GM12891 (cell line): ENCODE data around the gene KIF13A.
"Not testable (repeated sequence)": the region's sequence is repeated elsewhere in the genome, so short reads cannot be mapped to it uniquely, and the experiment has no call there.

Experiments used
- DNase-seq: peaks from one replicate; pipeline ENCODE4 v3.0.0; 2011; ENCODE audit warnings: low spot score; ENCODE audit not compliant: insufficient read length
- FAIRE-seq: peaks from 2 replicates; lab custom pipeline; 2011; peaks lifted over from hg19 to GRCh38; lab: Jason Lieb, UNC
- PAX5 ChIP-seq: IDR thresholded peaks from 2 replicates; pipeline ENCODE4 v1.6.1; 2011; ENCODE audit warnings: low read length, moderate library complexity, mild to moderate bottlenecking; ENCODE audit not compliant: insufficient read depth, severe bottlenecking
- POLR2A ChIP-seq: IDR thresholded peaks from 2 replicates; pipeline ENCODE4 v1.6.1; 2011; ENCODE audit warnings: low read depth, low read length, control low read depth
- POLR2AphosphoS5 ChIP-seq: IDR thresholded peaks from 2 replicates; pipeline ENCODE4 v1.6.1; 2011; ENCODE audit warnings: low read depth, low read length, control low read depth
- POU2F2 ChIP-seq: IDR thresholded peaks from 2 replicates; pipeline ENCODE4 v1.6.1; 2011; ENCODE audit warnings: low read depth, mild to moderate bottlenecking, control low read depth, low read length, moderate library complexity
- SPI1 ChIP-seq: IDR thresholded peaks from 2 replicates; pipeline ENCODE4 v1.6.1; 2011; ENCODE audit warnings: low read depth, low read length, control low read depth
- TAF1 ChIP-seq: IDR thresholded peaks from 2 replicates; pipeline ENCODE4 v1.6.1; 2011; ENCODE audit warnings: low read depth, low read length, control low read depth

The KIF13A gene

DNA sequence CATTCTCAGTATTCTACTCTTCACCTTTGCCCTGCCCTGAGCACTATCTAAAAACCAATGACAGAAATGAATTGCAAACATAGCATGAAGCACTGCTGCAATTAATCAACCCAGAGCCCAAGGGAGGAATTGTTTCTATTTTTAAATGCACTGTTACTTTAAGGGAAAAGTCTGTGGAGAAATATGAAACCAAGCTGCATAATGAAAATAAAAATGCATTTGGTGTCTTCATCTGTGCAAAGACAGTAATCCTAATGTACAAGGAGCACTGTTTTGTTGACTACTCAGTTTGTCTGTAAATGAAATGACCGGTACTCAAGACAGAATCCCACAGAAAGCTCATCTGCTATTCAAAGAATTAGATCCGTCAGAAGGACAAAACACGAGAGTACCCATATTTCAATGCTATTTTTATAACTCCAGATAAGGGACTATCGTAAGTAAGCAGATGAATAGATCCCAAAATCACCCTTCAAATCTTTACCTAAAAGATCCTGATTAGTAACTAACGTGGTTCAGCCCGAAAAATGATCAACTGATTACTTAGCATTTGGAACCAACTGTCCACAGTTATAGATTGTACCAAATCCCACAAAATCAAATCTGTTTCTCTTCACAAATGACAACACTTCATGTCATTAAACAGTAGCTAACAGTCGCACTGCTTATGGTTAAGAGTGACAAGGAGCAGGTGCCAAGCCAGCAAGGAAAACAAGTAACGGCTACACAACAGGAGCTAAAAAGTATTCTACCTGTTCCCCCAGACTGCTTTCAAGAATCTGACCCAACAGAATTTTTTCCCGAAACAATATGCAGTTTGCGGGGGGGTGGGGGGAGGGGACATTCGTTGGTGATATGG lies 2.4 kb downstream of the KIF13A start:
- TF ChIP-seq PAX5 (no peak), POLR2AphosphoS5 (no peak), POLR2A (no peak), TAF1 (no peak), SPI1 (no peak), POU2F2 (no peak)
- FAIRE-seq, result no peak
- no peak for DNase-seq

DNA sequence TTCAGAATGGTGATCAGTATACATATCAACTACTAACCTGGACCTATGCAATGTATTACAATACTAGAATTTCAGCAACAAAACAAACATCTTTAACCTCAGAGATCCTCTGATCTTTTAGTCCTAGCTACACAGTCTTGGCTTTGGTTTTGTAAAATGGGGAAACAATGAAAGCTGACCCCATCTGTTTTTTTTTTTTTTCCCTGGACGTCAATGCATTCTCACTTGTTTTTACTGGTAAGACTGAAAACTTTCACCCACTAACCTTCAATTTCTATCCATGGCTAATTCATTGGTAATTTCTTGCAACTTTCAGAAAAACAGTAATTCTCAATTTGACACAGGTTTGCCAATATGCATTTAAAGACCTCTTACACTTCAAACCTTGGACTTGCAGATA lies 3.0 kb downstream of the KIF13A start:
- DNase-seq, result no peak
- no peak for FAIRE-seq
- no peak for TF ChIP-seq TAF1
- no peak for TF ChIP-seq POU2F2
- TF ChIP-seq POLR2AphosphoS5, result no peak
- no peak for TF ChIP-seq PAX5
- TF ChIP-seq POLR2A, result no peak
- TF ChIP-seq SPI1, result no peak

GRCh38 chr6:17983730-17984129 lies 3.7 kb downstream of the KIF13A start:
- no peak for DNase-seq
- TF ChIP-seq POU2F2, result no peak
- FAIRE-seq, result no peak

DNA sequence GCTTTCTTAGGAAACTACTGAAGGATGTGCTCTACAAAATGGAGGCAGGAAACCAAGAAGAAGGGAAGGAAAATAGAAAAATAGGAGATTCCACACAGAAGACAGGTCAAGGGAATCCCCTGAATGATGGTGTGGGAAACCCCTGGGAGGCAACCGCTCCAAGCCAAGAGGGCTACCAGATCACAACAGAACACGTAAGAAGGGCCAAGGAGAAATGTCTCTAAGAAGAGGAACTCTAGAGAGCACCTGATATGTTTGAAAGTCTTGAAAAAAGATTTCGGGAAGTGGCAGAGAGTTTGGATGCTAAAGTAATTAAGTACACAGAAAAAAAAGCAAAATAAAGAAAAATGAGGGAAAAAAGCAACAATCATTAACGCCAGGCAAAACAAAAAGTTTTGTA lies 7.1 kb downstream of the KIF13A start:
- FAIRE-seq (no peak), DNase-seq (no peak)

DNA sequence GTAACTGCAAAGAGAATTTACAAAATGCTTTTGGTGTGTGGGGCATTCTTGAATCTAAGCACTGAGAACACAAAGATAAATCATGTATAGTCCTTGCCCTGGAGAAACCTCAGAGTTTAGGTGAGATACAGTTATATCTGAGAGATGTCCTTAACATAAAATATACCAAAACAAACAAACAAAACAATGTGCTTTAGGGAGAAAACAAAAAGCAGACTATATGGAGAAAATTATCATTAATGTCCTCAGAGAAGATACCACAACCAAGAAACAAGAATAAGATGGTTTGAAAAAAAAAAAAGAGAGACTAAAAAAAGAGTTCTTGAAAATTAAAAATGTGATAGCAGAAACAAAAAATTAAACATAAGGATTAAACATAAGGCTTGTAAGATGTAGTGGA lies 8.0 kb downstream of the KIF13A start:
- TF ChIP-seq SPI1 (no peak), POLR2A (no peak), POLR2AphosphoS5 (no peak), POU2F2 (no peak), TAF1 (no peak), PAX5 (no peak)
- no peak for DNase-seq
- FAIRE-seq, result no peak

More for the DNA sequence above, 7.1 kb downstream of the KIF13A start:
- TF ChIP-seq TAF1 (no peak), PAX5 (no peak), SPI1 (no peak), POLR2A (no peak), POU2F2 (no peak), POLR2AphosphoS5 (no peak)

DNA sequence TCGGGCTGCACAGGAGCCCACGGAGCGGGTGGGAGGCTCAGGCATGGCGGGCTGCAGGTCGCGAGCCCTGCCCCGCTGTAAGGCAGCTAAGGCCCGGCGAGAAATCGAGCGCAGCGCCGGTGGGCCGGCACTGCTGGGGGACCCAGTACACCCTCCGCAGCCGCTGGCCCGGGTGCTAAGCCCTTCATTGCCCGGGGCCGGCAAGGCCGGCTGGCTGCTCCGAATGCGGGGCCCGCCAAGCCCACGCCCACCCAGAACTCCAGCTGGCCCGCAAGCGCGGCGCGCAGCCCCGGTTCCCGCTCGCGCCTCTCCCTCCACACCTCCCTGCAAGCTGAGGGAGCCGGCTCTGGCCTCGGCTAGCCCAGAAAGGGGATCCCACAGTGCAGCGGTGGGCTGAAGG lies 11.2 kb downstream of the KIF13A start:
- DNase-seq, FAIRE-seq: not testable (repeated sequence)

- DNase-seq, result no peak
- TF ChIP-seq POLR2AphosphoS5 (no peak), SPI1 (no peak), POU2F2 (no peak), PAX5 (no peak), TAF1 (no peak), POLR2A (no peak)
These were observed 12.7 kb downstream of the KIF13A start for GRCh38 chr6:17974570-17975368.

DNA sequence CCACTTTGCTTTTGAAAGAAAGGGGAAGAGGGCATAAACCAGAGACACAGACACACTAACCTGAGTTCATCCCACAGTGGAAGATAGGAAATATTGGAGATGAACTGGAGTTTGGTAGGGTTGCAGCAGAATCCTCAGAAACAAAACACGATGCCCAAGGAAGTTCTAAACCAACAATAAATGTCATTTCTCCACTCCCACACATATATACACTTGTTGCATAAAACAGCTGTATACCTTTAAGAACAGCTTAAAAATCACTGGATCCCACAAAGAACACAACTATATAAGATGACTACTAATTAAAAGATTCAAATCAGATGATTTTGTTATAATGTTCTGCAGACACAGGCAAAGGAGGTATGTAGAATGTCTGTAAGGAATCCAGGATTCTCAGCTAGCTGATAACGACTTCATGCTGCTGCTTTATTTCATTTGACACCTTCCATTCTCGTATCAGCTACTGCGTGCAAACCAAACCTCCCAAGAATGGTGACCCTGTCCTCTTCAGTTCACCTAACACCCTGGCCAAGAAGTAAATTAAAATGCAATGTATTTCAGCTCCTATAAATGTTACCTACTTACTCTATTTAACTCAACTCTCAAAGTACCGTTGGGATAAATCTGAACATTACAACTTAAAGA lies 14.3 kb downstream of the KIF13A start:
- FAIRE-seq (no peak), DNase-seq (no peak)
- no peak for TF ChIP-seq PAX5
- no peak for TF ChIP-seq SPI1
- no peak for TF ChIP-seq POLR2AphosphoS5
- no peak for TF ChIP-seq POU2F2
- no peak for TF ChIP-seq TAF1
- TF ChIP-seq POLR2A, result no peak

More at GRCh38 chr6:17974570-17975368, 12.7 kb downstream of the KIF13A start:
- FAIRE-seq, result no peak

DNA sequence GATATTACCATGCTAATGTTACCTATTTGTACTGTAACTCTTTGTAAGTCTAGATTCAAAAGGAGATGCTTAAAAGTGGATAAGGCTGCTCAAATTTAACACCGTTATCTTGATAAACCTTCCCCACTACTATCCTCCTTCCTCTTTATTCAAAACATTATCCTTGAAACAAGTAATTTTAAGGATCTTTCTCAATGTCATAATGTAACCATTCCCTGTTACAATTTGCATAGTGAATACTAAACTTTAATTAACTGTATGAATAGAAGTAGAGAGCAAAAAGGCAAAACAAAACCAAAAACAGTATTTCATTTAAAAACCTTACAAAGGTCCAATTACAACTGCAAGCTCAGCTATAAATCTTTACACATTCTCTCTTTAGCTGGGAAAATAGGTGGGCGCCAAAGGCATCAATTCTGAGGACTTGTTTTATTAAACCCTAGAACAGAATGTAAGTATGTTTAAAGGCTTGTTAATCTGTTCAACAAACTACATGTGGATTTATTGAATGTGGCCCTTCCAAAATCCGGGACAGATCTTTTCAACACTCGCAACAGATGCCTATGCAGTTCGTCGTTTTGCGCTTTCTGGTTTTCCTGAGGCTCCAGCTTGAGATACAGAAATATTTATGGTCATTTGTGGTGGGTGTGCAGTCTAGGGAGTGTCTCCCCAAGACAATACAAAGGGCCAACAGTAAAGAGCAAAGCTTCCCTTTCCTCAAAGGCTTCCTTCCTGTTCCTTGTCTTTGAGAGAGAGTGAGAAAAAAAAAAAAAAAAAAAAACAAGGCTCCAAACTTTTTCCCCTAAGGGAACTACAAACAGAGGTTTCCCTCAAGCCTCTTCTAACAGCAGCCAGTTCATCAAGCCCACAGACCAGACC lies 15.1 kb downstream of the KIF13A start:
- TF ChIP-seq PAX5 (no peak), POLR2AphosphoS5 (no peak), SPI1 (no peak), TAF1 (no peak), POU2F2 (no peak), POLR2A (no peak)
- DNase-seq, result no peak
- FAIRE-seq, result no peak
